SK-N-SH (cell line): Measurements from ENCODE around the gene SNAPC1. TPM values are rescaled to one million over a fixed set of nuclear protein-coding genes. Genes with fewer than 3 reads are reported as not detected.
A peak's percentile ranks its signal among the peaks of the same experiment; 100 is the strongest.

Source experiments
- CTCF ChIA-PET: fragments of 300-600, 350-600 bp; formaldehyde crosslinking; extraction: SDS; loops from one replicate; lab custom pipeline; 2021; lab: Yijun Ruan, JAX
- POLR2A ChIA-PET: fragments of 350-600 bp; sonication (Branson Sonifier 250); formaldehyde crosslinking; extraction: SDS; loops from one replicate; lab custom pipeline; 2020; ENCODE audit warnings: antibody characterized with exemption, inconsistent platforms; lab: Yijun Ruan, JAX
- DNase-seq: peaks from one replicate; pipeline ENCODE4 v3.0.0; 2012
- H2AFZ ChIP-seq: fragments of 200-600 bp; sonication (generic); 2 replicates; pipeline ENCODE4 v1.8.1; 2016; ENCODE audit warnings: antibody characterized with exemption, mild to moderate bottlenecking, low read depth
- H3F3A ChIP-seq: fragments of 200-600 bp; sonication (generic); replicated peaks from 2 replicates; pipeline ENCODE3; 2016; ENCODE audit warnings: antibody characterized with exemption, mild to moderate bottlenecking; ENCODE audit not compliant: insufficient read depth
- H3K27ac ChIP-seq, 2 experiments: fragments of 200-500 bp in 1 of 2; fragments of 200-600 bp in 1 of 2; sonication (Bioruptor generic) in 1 of 2; sonication (generic), shearing (Covaris generic) in 1 of 2; 2 replicates each; pipeline versions ENCODE4 v1.5.1 to v1.6.1; 2014 to 2016; ENCODE audit warnings: low read depth in 2 of 2, inconsistent platforms in 1 of 2, low read length in 1 of 2, mild to moderate bottlenecking in 1 of 2, mixed read lengths in 1 of 2
- H3K27me3 ChIP-seq: fragments of 200-600 bp; sonication (generic), shearing (Covaris generic); 2 replicates; pipeline ENCODE4 v1.6.1; 2016; ENCODE audit warnings: mixed run types; ENCODE audit not compliant: insufficient read depth
- H3K36me3 ChIP-seq, 2 experiments: fragments of 200-500 bp in 1 of 2; fragments of 200-600 bp in 1 of 2; sonication (Bioruptor generic) in 1 of 2; sonication (generic) in 1 of 2; replicated peaks in 1 of 2; 2 replicates each; pipeline versions ENCODE3 to v1.5.1; 2014 to 2016; ENCODE audit warnings: low read length in 1 of 2, mild to moderate bottlenecking in 1 of 2; ENCODE audit not compliant: insufficient read depth in 2 of 2, control insufficient read depth in 1 of 2
- H3K4me1 ChIP-seq, 2 experiments: fragments of 200-500 bp in 1 of 2; fragments of 200-600 bp in 1 of 2; sonication (Bioruptor generic) in 1 of 2; sonication (generic), shearing (Covaris generic) in 1 of 2; 2 replicates each; pipeline versions ENCODE4 v1.5.1 to v1.6.1; 2014 to 2016; ENCODE audit warnings: low read depth in 1 of 2, low read length in 1 of 2, mixed run types in 1 of 2; ENCODE audit not compliant: insufficient read depth in 2 of 2, control insufficient read depth in 1 of 2
- H3K4me2 ChIP-seq: fragments of 200-600 bp; sonication (generic), shearing (Covaris generic); 2 replicates; pipeline ENCODE4 v1.6.1; 2017; ENCODE audit warnings: mixed run types
- H3K4me3 ChIP-seq, 2 experiments: fragments of 200-500 bp in 1 of 2; fragments of 200-600 bp in 1 of 2; sonication (Bioruptor generic) in 1 of 2; sonication (generic), shearing (Covaris generic) in 1 of 2; 2 replicates each; pipeline versions ENCODE4 v1.5.1 to v1.8.1; 2014 to 2016; ENCODE audit warnings: low read depth in 2 of 2, inconsistent platforms in 1 of 2, low read length in 1 of 2, mild to moderate bottlenecking in 1 of 2, mixed read lengths in 1 of 2, moderate library complexity in 1 of 2
- H3K79me2 ChIP-seq: fragments of 200-600 bp; sonication (generic); 2 replicates; pipeline ENCODE4 v1.8.1; 2017; ENCODE audit warnings: mild to moderate bottlenecking; ENCODE audit not compliant: insufficient read depth
- H3K9ac ChIP-seq: fragments of 200-600 bp; sonication (generic); 2 replicates; pipeline ENCODE4 v1.6.1; 2017; ENCODE audit warnings: mixed run types
- H3K9me2 ChIP-seq: fragments of 200-600 bp; sonication (generic); 2 replicates; pipeline ENCODE4 v1.6.1; 2017; ENCODE audit warnings: mixed run types
- H3K9me3 ChIP-seq: fragments of 200-600 bp; sonication (generic); 2 replicates; pipeline ENCODE4 v1.6.1; 2017; ENCODE audit warnings: mixed run types, mild to moderate bottlenecking, moderate library complexity
- H4K20me1 ChIP-seq: fragments of 200-600 bp; sonication (generic); 2 replicates; pipeline ENCODE4 v1.6.1; 2017; ENCODE audit warnings: mild to moderate bottlenecking, mixed run types; ENCODE audit not compliant: insufficient read depth
- CHD2 ChIP-seq: fragments of 150-350 bp; IDR thresholded peaks from 2 replicates; pipeline ENCODE4 v1.6.1; 2018; ENCODE audit warnings: low read length; ENCODE audit not compliant: partially characterized antibody
- EP300 ChIP-seq, 2 experiments: IDR thresholded peaks; 2 replicates each; pipeline versions ENCODE4 v1.4.0 to v1.6.1; 2012; ENCODE audit warnings: borderline replicate concordance in 1 of 2, low read depth in 1 of 2, low read length in 1 of 2
- FOXM1 ChIP-seq: IDR thresholded peaks from 2 replicates; pipeline ENCODE4 v1.4.0; 2012; ENCODE audit warnings: low read depth, mild to moderate bottlenecking
- GABPA ChIP-seq: IDR thresholded peaks from 2 replicates; pipeline ENCODE4 v1.4.0; 2012; ENCODE audit warnings: low read depth, mild to moderate bottlenecking
- GATA2 ChIP-seq: sonication (generic); formaldehyde crosslinking; IDR thresholded peaks from 2 replicates; pipeline ENCODE4 v1.5.0; 2020; ENCODE audit warnings: mild to moderate bottlenecking, missing genetic modification reagents
- MXI1 ChIP-seq: IDR thresholded peaks from 2 replicates; pipeline ENCODE4 v1.6.1; 2012; ENCODE audit warnings: mild to moderate bottlenecking, low read depth, low read length, improper control_type of control experiment
- POLR2AphosphoS5 ChIP-seq: IDR thresholded peaks from 2 replicates; pipeline ENCODE4 v1.6.1; 2012; ENCODE audit warnings: low read depth, low read length
- RAD21 ChIP-seq: IDR thresholded peaks from 2 replicates; pipeline ENCODE4 v1.6.1; 2012; ENCODE audit warnings: mild to moderate bottlenecking, low read length
- RCOR1 ChIP-seq: fragments of 150-350 bp; IDR thresholded peaks from 2 replicates; pipeline ENCODE4 v1.6.1; 2017; ENCODE audit warnings: antibody characterized with exemption, low read length
- SIN3A ChIP-seq: IDR thresholded peaks from 2 replicates; pipeline ENCODE4 v1.6.1; 2012; ENCODE audit warnings: low read depth, mild to moderate bottlenecking, low read length, moderate library complexity, borderline replicate concordance
- TAF1 ChIP-seq: IDR thresholded peaks from 2 replicates; pipeline ENCODE4 v1.6.1; 2012; ENCODE audit warnings: low read depth, mild to moderate bottlenecking, low read length, moderate library complexity, borderline replicate concordance
- TCF12 ChIP-seq: IDR thresholded peaks from 2 replicates; pipeline ENCODE4 v1.4.0; 2012
- WGBS: methylation state at CpG from one replicate; pipeline ENCODE4 v1.1.6; 2017; ENCODE audit warnings: low lambda C conversion rate; 5-methylcytosine and 5-hydroxymethylcytosine counted together
- polyA plus RNA-seq, 3 experiments: library from polyadenylated mRNA; depleted of rRNA; stranded (reverse); fragments of >200 nt; gene quantifications; 2 replicates each; pipeline ENCODE4 v1.2.3, GENCODE V29; 2012
- TF ChIP-seq, protein P1 (sequence below): IDR thresholded peaks from 2 replicates; pipeline ENCODE4; 2012
- TF ChIP-seq, protein P2 (sequence below): fragments of 150-350 bp; IDR thresholded peaks from 2 replicates; pipeline ENCODE4 v1.6.1; 2016; ENCODE audit warnings: mild to moderate bottlenecking, low read depth, low read length
- TF ChIP-seq, protein P3 (sequence below): IDR thresholded peaks from 2 replicates; pipeline ENCODE4 v1.4.0; 2012; ENCODE audit warnings: low read depth
- TF ChIP-seq, protein P4 (sequence below): IDR thresholded peaks from 2 replicates; pipeline ENCODE4 v1.6.1; 2012; ENCODE audit warnings: mild to moderate bottlenecking, low read depth, low read length, moderate library complexity

The SNAPC1 gene
- polyA plus RNA-seq, 1 of the 3 experiments (the other 2 are of a cell fraction): 3.4 TPM

DNA sequence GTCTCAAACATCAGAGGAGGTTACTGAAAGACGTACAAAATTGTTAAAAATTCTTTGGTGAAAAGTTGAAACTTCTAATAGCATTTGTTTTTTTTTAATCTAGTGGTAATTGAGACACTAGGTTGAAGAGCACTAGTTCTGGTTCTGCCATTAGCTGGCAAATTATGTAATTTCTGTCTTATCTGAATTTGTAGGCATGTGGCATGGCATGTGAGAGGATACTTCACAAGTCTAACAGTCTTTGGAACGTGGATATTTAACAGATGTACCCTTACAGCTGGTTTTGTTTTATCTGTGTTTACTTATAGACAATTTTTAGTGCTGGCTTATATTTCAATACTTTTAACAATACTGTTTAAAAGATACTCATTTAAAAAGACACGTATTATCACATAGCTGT, 6.0 kb downstream of the SNAPC1 start (continued):
- TF ChIP-seq POLR2AphosphoS5 (no peak), TCF12 (peak; percentile 38), EP300 (IDR thresholded peaks at IDR 0.05; ENCODE audit: borderline replicate concordance in 1 of 2, low read depth in 1 of 2, low read length in 1 of 2) (peak in 1 of 2 experiments; percentile 80; a peak in 2 of 4 replicates), TAF1 (no peak), GABPA (no peak), MXI1 (peak; percentile 90), SIN3A (no peak), CHD2 (peak; percentile 63)
- TF ChIP-seq, protein P1, sequence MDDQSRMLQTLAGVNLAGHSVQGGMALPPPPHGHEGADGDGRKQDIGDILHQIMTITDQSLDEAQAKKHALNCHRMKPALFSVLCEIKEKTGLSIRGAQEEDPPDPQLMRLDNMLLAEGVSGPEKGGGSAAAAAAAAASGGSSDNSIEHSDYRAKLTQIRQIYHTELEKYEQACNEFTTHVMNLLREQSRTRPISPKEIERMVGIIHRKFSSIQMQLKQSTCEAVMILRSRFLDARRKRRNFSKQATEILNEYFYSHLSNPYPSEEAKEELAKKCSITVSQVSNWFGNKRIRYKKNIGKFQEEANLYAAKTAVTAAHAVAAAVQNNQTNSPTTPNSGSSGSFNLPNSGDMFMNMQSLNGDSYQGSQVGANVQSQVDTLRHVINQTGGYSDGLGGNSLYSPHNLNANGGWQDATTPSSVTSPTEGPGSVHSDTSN: no peak

DNA sequence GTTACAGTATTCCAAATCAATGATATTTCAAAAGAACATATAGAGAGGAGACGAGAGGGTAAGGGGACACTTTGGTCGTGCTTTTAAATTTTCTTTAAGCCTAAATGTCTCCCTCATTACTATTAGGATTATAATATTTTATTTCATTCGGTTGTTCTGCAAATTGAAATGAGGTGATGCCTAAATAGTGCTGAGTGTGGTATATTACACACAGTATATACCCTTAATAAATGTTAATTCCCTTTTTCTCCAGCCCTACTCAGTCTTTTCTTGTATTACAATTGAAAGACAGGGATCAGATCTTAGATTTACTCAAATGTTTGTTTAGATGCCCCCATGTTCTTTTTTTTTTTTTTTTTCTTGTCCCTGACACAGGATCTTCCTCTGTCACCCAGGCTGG, 7.7 kb downstream of the SNAPC1 start:
- Histone ChIP-seq H3K79me2 (peaks cover 33% of the 10 kb centered on the region), H3K9ac (no peak overlapping the region), H3F3A (no peaks in the 10 kb centered on the region), H2AFZ (no peak overlapping the region), H3K27ac (no peak overlapping the region), H4K20me1 (no peaks in the 10 kb centered on the region), H3K36me3 (peaks cover 24 to 40% of the 10 kb centered on the region in 2 experiments), H3K27me3 (no peaks in the 10 kb centered on the region), H3K4me1 (peaks cover 5 to 10% of the 10 kb centered on the region in 2 experiments; a peak in 3 of 4 replicates), H3K9me2 (no peaks in the 10 kb centered on the region), H3K9me3 (no peaks in the 10 kb centered on the region), H3K4me3 (no peak overlapping the region), H3K4me2 (no peak overlapping the region)
- DNase-seq: no peak
- CTCF ChIA-PET: no interaction called here
- POLR2A ChIA-PET: no interaction called here
- TF ChIP-seq, protein P2, sequence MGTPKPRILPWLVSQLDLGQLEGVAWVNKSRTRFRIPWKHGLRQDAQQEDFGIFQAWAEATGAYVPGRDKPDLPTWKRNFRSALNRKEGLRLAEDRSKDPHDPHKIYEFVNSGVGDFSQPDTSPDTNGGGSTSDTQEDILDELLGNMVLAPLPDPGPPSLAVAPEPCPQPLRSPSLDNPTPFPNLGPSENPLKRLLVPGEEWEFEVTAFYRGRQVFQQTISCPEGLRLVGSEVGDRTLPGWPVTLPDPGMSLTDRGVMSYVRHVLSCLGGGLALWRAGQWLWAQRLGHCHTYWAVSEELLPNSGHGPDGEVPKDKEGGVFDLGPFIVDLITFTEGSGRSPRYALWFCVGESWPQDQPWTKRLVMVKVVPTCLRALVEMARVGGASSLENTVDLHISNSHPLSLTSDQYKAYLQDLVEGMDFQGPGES: no peak
- TF ChIP-seq, protein P1: no peak
- TF ChIP-seq FOXM1 (no peak), RAD21 (no peak), MXI1 (no peak), RCOR1 (no peak), TAF1 (no peak), GATA2 (no peak)
- TF ChIP-seq, protein P3, sequence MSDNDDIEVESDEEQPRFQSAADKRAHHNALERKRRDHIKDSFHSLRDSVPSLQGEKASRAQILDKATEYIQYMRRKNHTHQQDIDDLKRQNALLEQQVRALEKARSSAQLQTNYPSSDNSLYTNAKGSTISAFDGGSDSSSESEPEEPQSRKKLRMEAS: no peak
- TF ChIP-seq, protein P4, sequence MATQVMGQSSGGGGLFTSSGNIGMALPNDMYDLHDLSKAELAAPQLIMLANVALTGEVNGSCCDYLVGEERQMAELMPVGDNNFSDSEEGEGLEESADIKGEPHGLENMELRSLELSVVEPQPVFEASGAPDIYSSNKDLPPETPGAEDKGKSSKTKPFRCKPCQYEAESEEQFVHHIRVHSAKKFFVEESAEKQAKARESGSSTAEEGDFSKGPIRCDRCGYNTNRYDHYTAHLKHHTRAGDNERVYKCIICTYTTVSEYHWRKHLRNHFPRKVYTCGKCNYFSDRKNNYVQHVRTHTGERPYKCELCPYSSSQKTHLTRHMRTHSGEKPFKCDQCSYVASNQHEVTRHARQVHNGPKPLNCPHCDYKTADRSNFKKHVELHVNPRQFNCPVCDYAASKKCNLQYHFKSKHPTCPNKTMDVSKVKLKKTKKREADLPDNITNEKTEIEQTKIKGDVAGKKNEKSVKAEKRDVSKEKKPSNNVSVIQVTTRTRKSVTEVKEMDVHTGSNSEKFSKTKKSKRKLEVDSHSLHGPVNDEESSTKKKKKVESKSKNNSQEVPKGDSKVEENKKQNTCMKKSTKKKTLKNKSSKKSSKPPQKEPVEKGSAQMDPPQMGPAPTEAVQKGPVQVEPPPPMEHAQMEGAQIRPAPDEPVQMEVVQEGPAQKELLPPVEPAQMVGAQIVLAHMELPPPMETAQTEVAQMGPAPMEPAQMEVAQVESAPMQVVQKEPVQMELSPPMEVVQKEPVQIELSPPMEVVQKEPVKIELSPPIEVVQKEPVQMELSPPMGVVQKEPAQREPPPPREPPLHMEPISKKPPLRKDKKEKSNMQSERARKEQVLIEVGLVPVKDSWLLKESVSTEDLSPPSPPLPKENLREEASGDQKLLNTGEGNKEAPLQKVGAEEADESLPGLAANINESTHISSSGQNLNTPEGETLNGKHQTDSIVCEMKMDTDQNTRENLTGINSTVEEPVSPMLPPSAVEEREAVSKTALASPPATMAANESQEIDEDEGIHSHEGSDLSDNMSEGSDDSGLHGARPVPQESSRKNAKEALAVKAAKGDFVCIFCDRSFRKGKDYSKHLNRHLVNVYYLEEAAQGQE: no peak
- 96% methylated on average over 3 of the region's 3 CpGs for WGBS
